Measurements from ENCODE around the gene AMOT.

AMOT gene

GRCh38 chrX:112839856-112840255, 775 bp downstream of the AMOT start:
- DNase-seq = no peak

- no peak for DNase-seq
Observed at GRCh38 chrX:112837531-112837930, 3.1 kb downstream of the AMOT start.

GRCh38 chrX:112835019-112835418, 5.6 kb downstream of the AMOT start:
- DNase-seq = no peak

GRCh38 chrX:112834031-112834845, 6.4 kb downstream of the AMOT start:
- no peak for DNase-seq

DNA sequence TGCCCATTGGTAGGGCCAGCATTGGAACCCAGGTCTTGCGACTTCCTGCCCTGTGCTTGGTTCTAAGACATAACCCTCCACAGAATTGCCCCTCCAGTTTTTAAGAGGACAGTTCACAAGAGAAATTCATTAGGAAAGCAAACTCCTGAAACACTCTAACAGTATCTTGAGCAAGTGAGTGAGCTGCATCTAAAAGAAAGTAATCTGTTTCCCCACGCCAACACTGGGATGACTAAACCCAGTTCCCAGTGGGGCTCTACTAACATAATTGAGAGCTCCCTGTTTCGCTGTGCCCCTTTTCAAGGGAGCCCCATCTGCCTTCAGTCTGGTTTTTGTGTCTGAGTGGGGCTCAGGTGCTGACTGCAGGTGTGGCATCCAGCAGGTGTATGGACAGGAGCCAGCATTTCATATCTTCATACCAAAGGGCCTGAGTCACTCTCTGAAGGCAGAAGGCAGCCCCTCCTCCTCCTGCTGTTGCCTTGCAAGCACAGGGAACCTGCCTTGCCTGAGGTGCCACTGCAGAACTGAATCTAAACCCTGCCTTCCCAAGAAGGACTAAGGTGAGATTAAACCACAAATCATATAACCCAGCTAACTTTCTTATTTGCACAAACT, 8.0 kb downstream of the AMOT start:
- no peak for DNase-seq

DNA sequence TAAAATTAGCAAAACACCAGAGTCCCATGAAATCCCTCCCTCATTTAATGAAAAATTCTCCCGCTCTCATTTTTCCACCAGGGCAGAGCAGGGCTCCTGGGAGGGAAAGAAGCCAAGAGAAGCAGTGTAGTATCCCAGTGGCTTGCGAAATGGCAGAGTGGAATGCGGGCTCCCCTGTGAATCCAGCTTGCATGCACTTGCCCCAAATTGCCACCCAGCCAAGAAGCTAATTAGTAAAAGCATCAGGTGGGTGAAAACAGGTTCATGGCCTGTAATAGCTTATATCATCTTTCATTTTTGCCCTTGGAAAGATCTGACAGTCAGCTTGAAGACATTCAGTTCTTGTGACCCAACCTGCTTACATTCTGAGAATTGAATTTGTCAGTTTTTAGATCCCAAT, 10.1 kb downstream of the AMOT start:
- no peak for DNase-seq

DNA sequence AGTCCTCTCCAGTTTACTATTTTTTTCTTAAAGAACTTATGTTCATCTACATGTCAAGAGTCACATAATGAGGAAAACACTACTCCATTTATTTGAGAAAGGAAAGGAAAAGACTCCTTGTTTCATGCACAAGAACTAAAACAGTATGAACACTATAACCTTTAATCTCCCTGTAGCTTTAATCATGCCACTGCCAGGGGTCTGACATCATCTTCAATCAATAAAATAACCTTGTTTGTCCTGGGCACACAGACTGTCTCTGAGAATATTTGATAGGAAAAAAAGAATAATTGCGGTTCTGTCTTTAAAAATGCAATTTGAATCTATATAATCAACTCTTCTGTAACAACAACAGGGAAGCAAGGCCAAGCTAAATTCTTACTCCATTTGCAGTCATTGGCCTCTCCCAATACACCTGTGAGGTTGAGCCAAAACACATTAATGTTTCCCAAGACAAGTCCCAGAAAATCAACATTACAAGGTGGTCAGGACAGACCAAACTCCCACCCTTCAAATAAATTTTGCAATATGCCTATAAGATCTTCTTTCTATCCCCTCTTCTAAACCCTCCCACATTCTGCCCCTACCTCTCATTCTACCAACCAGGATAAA, 13.2 kb downstream of the AMOT start:
- no peak for DNase-seq

GRCh38 chrX:112826023-112826422, 14.6 kb downstream of the AMOT start:
- DNase-seq = no peak

- no peak for DNase-seq
Observed at GRCh38 chrX:112822892-112823291, 17.7 kb downstream of the AMOT start.

DNA sequence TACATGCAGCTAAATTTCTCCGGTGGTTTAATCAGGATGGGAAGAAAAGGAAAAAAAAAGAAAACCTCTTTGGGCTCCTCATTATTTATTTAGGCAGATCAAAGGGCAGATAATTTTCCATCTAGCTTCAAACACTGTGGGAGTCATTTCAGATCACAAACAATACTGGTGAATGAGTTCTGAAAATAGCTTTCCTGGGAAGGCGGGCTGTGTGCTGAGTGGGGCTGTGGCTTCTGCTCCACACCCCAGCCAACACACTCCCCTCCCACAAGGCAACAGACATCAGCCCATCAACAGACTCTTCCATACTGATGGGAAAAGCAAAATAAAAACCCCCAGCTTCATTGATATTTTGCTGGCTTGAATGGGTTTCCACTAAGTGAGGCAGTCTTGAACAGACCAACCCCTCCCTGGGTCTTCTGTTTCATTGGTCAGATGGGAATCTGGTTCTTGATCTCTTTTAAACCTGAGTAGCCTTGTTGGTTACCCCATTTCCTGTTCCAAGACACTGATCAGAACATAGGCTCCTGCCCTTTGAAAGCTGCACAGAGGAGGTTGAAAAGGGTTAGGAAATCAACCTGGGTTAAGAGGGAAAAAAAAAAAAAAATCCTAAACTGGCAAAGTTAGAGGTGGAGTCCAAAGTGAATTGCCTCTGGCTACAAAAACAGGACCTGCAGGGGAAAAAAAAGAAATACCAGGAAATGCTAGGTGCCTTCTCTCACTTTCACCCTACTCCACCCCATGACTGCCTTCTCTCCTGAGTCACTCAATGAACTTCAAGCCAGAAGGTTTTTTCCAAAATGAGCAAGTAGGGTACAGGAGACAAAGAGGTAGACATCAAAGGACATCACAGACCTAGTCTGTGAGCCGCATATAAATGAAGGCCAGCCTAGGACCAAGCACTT, 20.0 kb downstream of the AMOT start:
- DNase-seq = peak; percentile 2

- no peak for DNase-seq
Observed at GRCh38 chrX:112819813-112820212, 20.8 kb downstream of the AMOT start.

GRCh38 chrX:112819008-112819640, 21.5 kb downstream of the AMOT start:
- DNase-seq = peak; percentile 2

GRCh38 chrX:112818114-112819007, 22.3 kb downstream of the AMOT start:
- no peak for DNase-seq

GRCh38 chrX:112816908-112817307, 23.7 kb downstream of the AMOT start:
- DNase-seq = no peak

DNA sequence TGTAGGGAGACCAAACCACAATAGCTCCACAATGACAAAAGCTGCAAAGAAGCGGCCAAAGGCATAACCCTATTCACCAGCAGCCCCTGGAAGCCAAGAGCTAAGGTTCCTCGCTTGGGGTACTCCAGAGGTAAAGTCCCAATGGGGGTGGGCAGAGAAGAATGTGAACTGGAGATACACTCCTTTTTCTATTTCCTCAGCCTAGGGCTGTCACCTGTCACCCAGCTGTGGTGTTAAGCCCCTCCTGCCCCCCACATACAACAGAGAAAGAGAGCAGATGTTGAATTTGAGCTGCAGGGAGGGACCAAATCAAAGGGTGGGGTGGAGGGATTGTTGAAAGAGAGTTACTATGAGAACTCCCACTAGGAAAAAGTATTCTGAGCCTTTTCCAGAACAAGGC, 26.1 kb downstream of the AMOT start:
- DNase-seq = no peak

GRCh38 chrX:112812741-112813140, 27.9 kb downstream of the AMOT start:
- no peak for DNase-seq

DNA sequence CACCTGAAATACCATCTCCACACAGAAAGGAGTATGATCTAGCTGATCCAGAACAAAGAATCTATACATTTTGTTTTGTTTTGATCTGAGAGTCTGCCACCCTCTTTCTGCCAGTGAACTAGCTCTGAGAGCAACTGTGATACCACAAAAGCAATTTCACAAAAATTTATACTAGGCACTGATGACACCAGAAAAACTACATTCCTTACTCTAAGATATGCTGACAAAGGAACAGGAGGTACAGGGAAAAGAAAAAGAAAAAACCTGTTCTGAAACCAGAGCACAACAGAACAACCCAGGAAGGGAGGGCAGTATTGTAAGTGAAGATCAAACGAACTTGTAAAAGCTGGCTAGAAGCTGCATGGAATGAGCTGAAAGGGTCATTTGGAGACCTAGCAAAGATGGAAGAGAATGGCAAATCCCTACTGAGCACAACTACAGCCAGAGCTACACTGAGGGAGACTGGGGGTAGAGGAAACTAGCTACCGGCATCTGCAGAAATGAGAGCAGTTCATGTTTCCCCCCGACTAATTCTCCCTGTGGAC, 31.9 kb downstream of the AMOT start:
- DNase-seq = no peak

DNA sequence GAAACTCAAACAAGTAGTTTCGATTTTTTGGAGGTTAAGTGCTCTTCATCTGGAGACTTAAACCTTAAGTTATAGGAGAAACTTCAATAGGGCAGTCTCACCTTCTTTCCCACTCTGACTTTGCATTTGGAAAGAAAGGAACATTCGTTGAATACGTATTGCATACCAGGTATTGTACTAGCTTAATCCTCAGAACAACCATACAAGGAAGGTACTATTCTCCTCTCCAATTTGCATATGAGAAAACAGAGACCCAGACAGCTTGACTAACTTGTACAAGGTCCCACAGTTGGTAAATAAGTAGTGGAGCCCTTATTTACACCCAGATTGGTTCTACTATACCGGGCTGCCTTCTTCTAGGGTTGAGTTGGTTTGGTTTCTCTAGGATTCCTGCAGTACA, 32.6 kb downstream of the AMOT start:
- no peak for DNase-seq

DNA sequence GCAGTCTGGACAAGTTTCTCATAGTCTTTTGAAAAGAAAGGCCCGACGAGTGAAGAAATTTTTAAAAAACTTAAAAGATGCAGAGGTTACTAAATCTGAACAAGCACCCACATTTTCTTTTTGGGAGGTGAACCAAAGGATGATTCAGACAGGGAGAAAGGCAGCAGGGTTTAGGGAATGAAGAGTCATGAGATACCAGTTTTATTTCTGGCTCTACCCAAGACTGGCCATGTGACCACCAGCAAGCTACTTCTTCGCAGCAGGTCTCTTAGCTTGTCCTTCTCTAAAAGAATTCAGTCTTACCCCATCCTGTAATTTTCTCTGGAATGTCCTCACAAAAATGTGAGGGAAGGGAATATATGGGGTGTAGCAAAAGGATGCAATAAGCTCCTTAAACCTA, 37.6 kb downstream of the AMOT start:
- no peak for DNase-seq

- DNase-seq = no peak
Observed at GRCh38 chrX:112802541-112802940, 38.1 kb downstream of the AMOT start.

Measured in activated CD4-positive, alpha-beta T cell treated with anti-CD3 and anti-CD28 coated beads, Interleukin-10, Interleukin-2, amounts not matched to agents 100 ng/mL and 50 ng/mL, durations not matched to agents 16 hours and 8 hours (primary cell).